SH-SY5Y (cell line): ENCODE data around the gene DYDC2.

ENCODE experiments used
- GATA2 ChIP-seq: IDR thresholded peaks from 2 replicates; pipeline ENCODE4 v1.6.1; 2011; ENCODE audit warnings: mild to moderate bottlenecking, low read depth, low read length
- GATA3 ChIP-seq: IDR thresholded peaks from 2 replicates; pipeline ENCODE4 v1.6.1; 2011; ENCODE audit warnings: low read depth, mild to moderate bottlenecking, low read length, moderate library complexity

DYDC2 gene, protein sequence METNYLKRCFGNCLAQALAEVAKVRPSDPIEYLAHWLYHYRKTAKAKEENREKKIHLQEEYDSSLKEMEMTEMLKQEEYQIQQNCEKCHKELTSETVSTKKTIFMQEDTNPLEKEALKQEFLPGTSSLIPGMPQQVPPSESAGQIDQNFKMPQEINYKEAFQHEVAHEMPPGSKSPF

DNA sequence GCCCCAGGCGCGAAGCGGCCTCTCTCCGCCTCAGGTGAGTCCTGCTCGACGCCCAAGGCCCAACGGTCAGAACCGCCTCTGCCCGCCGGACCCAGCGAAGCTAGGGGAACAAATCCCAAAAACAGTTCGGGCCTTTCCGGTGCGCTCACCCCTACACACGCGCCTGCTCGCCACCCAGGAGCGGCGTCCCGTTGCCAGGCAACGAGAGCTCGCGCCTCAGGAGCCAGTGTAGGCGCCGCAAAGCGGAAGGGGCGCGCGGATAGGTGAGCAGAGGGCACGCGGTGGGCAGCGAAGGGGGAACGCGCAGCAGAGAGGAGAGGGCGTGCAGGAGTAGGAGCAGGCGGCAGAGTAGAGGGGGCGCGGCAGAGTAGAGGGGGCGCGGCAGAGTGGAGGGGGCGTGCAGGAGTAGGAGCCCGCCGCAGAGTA lies at the start of gene DYDC2, which contains the start of gene DYDC1:
DYDC2 (plus strand) TSS at position 219 of the 426 bp plus-strand sequence. CDS start 5,663 bp downstream, outside the sequence.
DYDC1 (minus strand) TSS at position 193 of the 426 bp plus-strand sequence. CDS start 4,154 bp downstream, outside the sequence.
- TF ChIP-seq GATA2 (no peak), GATA3 (no peak)

GRCh38 chr10:80313523-80313922 lies 43.1 kb upstream of the DYDC2 start:
- TF ChIP-seq GATA3 (no peak), GATA2 (no peak)

DNA sequence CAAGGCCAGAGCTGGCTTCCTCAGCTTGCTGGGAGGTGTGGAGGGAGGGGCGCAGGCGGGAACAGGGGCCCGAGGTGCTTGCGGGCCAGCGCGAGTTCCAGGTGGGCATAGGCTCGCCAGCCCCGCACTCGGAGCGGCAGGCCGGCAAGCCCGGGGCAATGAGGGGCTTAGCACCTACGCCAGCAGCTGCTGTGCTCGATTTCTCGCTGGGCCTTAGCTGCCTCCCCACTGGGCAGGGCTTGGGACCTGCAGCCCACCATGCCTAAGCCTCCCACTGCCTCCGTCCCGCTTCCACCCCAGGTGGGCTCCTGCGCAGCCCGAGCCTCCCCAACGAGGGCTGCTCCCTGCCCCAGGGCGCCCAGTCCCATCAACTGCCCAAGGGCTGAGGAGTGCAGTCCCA lies 41.2 kb upstream of the DYDC2 start:
- TF ChIP-seq GATA3, result no peak
- no peak for TF ChIP-seq GATA2

DNA sequence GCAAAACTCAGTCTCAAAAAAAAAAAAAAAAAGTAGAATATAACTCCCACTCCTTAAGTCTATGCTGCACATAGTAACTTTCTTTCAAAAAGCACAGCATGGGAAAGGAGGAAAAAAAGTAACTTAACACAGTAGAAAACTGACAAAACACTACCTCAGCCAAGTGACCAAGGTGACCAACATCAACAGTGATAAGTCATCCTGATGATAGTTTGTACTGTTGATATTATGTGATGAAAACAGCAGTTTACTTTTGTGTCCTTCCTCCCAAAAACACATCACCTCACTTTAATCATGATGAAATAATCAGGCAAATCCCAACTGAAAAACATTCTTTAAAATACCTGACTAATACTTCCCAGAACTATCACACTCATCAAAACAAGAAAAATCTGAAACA lies 37.8 kb upstream of the DYDC2 start:
- no peak for TF ChIP-seq GATA3
- TF ChIP-seq GATA2, result no peak

GRCh38 chr10:80319318-80319717 lies 37.3 kb upstream of the DYDC2 start:
- no peak for TF ChIP-seq GATA3
- TF ChIP-seq GATA2, result no peak

DNA sequence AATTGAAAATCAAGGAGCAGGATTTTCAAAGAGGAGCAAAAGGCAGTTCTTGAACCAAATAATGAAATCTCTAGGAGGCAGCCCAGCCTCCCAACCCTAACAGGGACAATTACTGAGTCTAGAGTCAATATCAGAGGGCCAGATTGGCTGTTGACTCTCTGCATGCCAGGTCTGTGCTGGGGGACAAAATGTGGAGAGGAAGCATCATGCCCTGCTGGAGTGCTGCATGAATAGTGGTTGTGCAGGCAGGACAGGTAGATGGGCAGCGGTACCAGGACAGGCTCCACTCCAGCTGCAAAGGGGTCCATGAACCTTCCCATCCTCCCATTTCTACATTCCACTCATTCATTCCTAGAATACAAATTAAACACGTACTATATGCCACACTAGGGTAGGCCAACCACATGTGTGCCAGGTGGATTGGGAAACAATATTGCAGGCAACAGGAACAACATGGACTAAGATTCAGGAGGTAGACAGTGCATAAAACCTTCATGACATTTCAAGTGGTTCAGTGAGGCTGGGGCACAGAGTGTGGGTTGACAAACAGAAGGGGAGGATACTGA lies 36.8 kb upstream of the DYDC2 start:
- TF ChIP-seq GATA3 (no peak), GATA2 (no peak)

GRCh38 chr10:80320377-80320776 lies 36.2 kb upstream of the DYDC2 start:
- TF ChIP-seq GATA3 (no peak), GATA2 (no peak)

DNA sequence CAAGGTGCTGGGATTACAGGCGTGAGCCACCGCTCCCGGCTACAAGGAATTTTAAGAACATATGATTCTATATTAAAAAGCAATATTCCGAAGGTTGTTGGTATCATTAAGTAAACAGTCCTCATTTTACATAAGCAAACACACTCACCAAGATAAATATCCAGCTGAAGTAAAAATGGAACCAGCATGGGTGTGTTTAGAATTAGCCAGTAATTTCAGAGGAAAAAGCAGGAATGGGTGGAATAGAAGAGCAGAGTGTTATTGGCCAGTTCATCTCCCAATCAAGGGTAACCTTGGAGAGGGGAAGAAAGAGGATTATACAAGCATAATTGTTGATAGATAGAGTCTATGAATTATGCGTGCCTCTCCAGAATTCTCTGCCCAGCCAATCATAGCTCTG lies 35.4 kb upstream of the DYDC2 start:
- TF ChIP-seq GATA3 (no peak), GATA2 (no peak)

GRCh38 chr10:80322158-80322557 lies 34.4 kb upstream of the DYDC2 start:
- TF ChIP-seq GATA3, result no peak
- no peak for TF ChIP-seq GATA2

DNA sequence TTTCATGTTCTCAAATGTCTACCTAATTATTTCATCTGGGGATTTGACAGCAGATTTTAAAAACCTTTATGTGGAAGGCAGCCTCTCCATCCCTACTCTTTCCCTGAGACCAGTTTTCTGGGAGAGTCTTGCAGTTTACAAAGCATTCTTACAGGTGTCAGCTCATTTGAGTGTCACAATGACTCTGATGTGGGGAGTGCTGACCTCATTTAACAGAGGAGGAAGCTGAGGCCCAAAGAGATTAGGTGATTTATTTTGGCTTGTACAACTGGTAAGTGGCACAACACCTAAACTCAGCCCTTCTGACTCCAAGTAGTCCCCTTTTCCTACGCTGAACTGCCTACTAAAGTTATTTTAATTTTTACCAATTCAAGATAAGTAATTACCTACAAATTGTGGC lies 33.9 kb upstream of the DYDC2 start:
- TF ChIP-seq GATA3 (no peak), GATA2 (no peak)

GRCh38 chr10:80323311-80323710 lies 33.3 kb upstream of the DYDC2 start:
- no peak for TF ChIP-seq GATA3

- no peak for TF ChIP-seq GATA3
- TF ChIP-seq GATA2, result no peak
These were observed 32.5 kb upstream of the DYDC2 start for GRCh38 chr10:80324086-80324485.

DNA sequence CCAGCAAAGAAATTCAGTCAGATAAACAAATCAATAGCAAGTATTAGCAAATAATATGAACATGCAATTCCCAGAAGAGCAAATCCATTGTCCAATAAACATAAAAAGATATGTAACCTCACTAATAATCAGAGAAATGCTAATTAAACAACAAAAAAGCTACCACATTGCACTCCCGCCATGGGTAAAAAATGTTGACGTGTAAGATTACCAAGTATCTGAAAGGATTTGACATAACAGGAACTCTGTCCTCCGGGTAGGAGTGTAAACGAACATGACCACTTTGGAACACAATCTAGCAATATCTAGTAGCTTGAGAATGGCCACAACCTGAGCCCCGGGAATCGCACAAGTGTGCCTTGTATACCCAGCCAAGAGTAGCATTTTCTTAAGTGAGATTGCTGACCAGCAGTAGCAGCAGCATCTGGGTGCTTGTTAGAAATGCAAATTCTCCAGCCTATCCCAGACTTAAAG lies 31.7 kb upstream of the DYDC2 start:
- TF ChIP-seq GATA2, result no peak
- no peak for TF ChIP-seq GATA3

DNA sequence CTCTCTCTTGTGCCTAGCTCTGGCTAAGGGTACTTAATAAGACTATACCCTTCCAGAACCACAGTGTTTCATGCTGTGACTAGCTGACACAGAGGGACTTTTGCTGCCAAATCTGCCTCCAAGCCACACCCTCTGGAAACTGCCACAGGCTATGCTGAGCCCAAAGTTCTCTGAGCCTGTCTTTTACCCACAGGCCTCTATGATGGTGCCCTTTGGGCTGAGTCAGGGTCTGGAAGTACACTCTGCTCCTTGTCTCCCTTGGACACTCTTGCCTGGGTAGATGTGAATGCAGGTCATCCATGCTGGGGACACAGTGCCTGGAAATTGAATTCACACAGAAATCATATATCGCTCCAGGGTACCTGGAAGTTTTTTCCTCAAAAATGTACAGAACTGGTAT lies 22.6 kb upstream of the DYDC2 start:
- TF ChIP-seq GATA2, result no peak
- TF ChIP-seq GATA3, result no peak

DNA sequence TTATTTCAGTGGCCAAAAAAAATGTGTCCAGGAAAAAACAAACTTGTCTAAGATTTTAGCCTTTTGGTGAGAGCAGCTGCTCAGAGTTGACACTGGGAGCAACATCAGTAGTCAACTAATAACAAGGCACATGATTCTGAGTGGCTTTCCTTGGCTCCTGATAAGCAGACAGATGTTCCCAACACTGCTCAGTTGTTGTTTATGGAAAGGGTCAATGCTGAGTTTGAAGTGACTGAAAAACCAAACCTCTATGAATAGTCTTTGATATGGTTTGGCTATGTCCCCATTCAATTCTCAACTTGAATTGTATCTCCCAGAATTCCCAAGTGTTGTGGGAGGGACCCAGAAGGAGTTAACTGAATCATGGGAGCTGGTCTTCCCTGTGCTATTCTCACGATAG lies 12.3 kb upstream of the DYDC2 start:
- no peak for TF ChIP-seq GATA2
- TF ChIP-seq GATA3, result no peak
